NCI-H510A treated with DMSO at 0.1 percent for 48 hours (cell line): ENCODE measurements around the gene CREB5.

Experiments used
- DNase-seq: peaks from one replicate; lab custom pipeline; 2025; lab: John Stamatoyannopoulos, UW

Gene CREB5

DNA sequence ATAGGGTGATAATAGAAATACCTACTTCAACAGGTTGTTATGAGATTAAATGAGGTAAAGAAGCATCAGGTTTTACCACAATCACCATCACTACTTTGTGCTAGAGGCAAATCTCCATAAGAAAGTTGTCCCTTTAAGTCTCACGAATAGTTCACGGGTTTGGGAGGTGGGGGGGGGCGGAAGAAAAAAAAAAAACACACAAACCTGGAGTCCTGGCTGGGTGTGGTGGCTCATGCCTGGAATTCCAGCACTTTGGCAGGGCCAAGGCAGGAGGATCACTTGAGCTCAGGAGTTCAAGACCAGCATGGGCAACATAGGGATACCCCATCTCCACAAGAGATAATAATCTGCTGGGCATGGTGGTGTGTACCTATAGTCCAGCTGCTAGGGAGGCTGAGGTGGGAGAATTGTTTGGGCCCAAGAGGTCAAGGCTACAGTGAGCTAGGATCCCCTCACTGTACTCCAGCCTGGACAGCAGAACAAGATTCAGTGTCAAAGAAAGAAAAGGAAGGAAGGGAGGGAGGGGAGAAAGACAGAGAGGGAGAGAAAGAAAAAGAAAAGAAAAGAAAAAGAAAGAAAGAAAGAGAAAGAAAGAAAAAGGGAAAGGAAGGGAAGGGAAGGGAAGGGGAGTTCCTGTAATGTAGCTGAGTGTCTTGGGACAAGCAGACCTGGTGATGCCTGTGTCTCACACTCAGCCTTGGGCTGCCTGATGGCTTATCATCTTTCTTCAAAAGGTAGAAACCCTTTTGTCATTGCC, 231.4 kb downstream of the CREB5 start:
- DNase-seq: no peak

DNA sequence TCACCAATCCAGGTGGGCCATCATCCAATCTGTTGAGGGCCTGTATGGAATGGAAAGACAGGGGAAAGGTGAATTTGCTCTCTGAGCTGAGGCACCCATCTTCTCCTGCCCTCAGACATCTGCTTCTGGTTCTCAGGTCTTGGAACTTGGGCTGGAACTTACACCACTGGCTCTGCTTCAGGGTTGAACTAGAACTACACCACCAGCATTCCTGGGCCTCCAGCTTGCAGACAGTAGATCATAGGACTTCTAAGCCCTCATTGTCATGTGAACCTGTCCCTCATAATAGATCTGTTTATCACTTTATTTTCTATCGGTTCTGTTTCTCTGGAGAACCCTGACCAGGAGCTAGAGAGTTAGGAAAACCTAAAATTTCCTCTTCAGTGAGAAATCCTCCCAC, 233.5 kb downstream of the CREB5 start:
- no peak for DNase-seq

DNA sequence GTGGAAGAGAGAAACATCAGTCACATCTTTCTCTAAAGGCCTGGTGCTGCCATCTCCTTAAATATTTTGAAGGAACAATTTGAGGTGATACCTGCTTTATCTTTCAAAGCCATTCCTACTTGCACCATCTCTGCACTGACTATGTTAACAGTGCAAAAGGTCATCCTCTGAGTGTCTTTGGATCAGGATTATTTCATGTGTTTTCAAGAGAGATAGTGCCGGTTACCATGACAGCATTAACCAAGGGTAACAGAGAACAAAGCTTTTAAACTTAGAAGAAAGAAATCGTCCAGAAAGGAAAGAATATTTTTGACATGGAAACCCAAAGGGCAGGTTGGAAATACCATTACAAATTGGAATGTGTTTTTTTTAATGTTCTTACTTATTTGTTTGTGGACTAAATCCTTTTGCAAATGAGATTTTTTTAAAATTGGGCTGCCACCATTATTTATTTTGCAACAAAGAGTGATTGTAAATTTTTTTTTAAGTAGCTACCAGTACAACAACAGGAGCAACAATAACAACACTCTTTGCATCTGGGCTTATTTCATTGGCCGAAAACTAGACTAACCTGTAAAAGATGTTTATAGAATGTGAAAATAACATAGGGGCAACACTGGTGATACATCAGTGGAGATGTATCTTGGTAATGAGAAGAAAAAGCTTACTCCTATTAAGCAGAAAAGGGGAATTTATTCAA, 234.2 kb downstream of the CREB5 start:
- DNase-seq: no peak

DNA sequence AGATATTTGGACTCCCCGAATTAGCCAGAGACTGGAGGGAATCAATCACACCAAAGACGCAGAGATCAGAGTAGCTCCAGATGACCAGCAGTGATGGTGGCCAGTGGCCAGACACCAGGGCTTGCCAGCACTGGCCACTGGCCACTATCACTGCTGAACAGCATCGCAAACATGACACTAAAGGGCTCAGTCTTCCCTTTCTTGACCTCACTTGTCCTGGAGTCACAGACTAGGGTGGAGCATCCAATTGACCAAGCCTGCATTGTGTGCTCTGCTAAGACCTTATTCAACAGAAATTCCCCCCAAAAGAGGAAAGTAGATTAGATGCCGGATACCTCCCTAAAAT, 234.7 kb downstream of the CREB5 start:
- DNase-seq: no peak

DNA sequence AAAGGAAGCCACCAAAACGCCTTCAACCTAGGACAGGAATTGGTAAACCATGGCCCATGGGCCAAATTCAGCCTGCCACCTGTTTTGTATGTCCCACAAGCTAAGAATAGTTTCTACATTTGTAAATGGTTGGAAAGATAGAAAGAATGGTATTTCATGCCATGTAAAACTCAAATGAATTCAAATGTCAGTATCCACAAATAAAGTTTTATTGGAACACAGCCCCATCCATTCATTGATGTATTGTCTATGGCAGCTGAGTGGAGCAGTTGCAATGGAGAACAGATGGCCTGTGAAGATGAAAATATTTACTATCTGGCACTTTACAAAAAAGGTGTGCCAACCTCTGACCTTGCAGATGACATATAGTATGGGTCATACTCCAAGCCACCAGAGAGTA, 236.9 kb downstream of the CREB5 start:
- no peak for DNase-seq

DNA sequence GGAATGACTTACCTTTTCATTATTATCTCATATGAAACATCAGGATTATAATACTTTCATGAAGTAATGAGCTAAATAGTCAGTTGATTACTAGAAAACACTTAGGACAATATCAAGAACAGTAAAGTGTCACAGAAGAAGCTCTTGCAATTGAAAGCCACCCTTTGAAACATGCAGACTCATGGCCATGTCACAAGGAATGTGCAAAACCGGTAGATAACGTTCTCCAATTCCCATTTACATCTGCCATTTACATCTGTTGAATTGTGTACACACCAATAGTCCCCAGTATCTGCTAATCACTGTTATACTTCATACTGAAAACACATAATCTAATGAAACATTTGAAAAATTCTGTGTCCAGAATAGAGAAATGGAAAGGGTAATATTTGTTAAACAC, 237.5 kb downstream of the CREB5 start:
- DNase-seq: no peak

DNA sequence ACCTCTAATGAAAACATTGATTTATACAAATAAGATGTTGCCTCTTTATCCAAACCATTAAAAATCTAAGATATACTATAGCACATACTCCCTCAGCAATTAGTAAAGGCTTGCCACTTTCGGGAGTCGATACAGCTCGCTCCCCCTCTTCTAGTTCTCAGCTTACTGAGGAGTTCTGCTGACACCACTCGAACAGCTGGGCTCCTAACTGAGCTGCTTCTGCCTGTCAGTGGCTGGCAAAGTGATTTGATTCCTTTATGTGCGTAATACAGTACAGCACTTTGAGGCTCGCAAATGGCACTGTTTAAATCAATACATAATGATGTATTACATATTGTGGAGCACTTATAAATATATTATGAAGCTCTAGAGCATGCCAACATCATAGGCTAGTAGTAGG, 241.8 kb downstream of the CREB5 start:
- peak; percentile 7 for DNase-seq

DNA sequence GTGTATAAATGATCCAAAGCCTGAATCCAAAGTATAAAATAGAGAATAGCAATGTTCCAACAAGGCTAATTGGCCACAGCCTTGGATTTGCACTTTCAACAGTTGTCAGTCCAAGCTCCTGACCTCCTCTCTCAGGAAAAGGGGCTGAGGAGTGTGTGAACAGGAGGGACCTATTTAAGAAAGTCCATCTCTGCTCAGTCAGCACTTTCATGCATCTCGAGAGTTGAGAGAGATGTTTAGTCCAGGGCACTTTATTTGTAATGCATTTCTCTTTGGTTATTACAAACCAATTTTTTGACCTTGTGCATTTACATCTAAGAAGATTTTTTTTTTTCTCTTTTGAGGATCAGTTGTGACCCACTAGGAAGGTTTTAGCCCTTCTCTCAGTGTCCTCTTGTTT, 244.2 kb downstream of the CREB5 start:
- no peak for DNase-seq

DNA sequence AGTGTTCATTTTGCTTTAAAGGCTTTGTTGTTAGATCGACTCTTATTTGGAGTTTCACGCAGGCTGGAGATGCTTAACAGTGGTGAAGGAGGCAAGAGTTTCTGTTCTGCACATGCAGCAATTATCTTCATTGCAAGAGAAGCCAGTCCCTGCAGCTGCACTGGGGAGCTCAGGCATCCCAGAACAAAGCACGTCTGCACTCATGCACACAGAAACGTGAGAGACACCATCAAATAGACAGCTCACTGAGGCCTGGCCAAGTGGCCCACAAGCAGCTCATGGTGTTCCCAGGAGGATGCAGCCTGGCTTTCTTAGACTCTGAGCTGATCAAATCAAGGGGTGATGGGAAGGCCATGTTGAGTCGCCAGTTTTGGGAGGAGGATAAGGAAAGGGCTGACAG, 246.1 kb downstream of the CREB5 start:
- no peak for DNase-seq

DNA sequence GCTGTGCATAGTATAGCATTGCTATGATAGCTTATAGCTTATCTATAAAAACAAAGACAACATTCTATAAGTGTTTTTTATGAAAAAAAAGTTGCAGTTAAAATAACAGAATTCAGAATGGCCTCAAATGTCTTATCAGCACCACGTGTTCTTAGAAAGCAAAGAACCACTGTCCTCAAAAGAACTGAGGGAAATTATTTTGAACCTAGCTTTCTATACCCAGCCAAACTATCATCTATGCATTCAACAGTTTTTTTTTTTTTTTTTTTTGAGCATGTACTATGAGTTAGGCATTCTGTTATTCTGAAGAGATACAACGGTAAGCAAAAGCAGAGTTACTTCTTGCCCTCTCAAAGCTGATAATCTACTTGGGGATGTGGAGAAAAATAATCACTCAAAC, 247.8 kb downstream of the CREB5 start:
- DNase-seq: no peak

DNA sequence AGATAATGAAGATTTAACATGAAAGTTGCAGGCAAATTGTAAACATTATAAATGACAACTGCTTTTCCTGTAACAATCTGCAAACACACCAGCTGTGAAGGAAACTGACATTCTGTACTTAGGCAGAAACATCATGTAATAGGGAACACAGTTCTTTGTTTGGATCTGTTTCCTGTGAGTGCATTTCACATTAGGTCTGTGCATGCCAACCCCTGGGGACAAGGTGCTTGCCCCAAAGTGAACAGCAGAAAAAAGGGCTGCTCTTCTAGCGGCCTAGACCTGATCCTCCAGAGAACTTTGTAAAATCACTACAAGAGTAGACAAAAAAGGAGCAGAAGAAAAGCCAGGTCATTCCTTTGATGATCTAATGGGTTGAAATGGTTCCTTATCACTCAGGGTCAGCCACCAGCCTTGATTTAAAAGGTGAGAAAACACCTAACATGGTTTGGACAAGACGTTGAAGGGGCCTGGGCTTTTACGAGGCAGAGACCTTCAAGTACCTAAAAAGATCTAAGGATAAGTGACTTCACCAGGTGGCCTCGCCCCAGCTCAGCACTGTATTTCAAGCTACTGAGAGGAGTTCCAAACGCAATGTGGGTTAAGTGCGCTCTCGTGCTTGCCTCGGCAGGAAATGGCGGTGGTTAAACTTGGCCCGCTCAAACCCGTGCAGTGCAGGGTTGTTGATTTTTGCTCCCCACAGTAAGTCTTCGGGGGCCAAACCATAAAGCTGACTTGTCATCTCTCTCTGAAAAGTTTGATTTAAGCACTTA, 249.7 kb downstream of the CREB5 start:
- DNase-seq: no peak

DNA sequence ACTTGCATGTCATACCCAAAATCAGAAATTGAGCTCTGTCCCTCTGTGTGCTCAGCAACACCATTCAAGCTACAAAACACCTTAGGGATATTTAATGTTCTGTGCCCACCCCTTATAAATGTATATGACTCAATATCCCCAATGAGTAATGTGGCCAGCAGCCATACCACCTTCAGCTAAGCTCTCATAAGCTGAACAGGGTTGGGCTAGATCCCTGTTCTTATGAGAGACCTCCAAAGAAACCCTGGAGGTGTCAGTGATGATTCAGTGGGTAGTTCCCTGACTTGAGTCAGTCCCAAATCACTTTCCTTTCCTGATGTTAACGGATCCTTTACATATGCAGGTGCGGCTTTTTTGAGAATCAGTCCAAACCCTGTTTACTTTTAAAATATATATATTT, 253.8 kb downstream of the CREB5 start:
- no peak for DNase-seq

DNA sequence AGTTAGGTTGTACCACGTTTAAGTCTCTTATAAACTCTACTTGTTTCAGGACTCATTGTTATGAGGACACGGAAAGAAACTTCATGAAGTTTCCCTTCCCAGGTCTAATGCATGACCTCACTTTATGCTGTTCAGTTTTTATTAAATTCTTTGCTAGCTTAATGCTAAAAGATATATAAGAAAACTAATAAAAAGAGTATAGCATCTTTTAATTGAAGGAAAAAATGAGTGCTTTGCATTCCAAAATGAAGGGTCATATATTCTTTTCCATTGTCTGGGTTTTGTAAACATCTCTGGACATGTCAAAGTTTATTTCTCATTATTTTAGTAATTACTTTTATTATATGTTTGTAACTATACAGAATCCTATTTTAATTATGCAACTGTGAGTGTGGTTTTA, 255.8 kb downstream of the CREB5 start:
- DNase-seq: no peak

DNA sequence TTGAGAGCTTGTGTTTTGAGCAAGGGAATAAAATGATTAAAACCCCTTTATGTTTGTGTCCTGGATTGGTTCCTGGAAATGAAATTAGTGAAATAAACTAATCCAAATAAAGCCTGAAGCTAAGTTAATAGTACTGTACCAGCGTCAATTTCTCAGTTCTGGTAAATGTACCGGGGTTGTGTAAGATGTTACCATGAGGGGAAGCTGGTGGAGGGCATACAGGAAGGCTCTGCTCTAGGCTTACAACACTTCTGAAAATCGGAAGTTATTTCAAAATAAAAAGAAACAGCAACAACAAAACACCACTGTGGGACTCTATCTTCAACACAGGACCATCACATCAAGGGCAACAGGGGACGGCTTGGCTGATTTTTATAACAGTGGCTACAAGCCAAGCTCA, 257.0 kb downstream of the CREB5 start:
- no peak for DNase-seq

DNA sequence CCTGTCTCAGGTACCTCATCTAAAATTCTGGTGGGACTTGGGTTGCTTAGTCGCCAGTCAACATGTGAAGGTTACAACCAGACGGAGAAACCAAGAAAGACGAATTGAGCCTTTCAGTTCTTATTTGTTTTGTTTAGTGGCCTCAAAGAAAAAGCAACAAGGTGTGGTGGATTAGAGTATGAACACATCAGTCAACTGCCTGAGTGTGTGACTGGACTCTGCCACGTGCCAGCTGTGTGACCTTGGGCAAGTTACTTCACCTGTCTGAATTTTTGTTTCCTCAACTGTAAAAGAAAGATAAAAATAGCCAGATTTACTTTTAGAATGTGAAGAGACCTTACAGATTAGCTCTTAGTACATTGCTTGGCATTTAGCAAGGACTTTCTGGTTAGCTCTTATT, 259.2 kb downstream of the CREB5 start:
- no peak for DNase-seq

DNA sequence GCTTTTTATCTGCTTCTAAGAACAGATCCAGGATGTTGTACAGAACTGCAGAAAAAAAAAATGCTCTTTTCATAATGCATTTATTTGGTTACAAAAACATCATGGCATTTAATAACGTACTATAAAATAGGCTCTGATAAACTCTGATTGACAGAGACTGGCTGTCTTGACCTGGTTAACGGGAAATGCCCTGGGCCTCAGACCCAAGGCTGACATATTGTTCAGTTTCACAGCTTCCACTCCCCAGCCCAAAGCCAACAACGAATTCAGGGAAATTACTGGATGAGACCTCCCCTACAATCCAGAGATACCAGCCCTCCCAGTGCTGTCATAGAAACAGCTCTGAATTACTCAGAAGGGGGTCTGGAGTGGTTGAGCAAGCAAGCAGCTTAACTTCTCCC, 260.1 kb downstream of the CREB5 start:
- no peak for DNase-seq

DNA sequence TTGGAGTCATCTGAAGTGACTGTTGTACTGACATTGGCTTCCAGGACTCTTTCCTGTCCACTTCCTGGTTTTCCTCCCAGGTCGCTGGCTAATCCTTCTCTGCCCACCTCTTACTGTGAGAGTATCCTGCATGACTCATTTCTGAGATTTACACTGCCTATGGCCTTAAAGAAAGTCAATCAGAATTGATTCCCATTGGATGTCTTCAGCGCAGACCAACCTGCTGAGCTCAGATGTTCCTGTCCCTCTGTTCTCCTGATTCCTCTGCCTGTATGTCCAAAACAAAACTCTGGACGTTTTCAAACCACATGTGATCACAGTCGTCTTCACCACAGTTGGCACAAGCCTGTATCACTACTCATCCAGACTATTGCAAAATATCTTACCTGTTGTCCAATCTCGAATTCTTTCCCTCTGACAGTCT, 262.1 kb downstream of the CREB5 start:
- DNase-seq: no peak

DNA sequence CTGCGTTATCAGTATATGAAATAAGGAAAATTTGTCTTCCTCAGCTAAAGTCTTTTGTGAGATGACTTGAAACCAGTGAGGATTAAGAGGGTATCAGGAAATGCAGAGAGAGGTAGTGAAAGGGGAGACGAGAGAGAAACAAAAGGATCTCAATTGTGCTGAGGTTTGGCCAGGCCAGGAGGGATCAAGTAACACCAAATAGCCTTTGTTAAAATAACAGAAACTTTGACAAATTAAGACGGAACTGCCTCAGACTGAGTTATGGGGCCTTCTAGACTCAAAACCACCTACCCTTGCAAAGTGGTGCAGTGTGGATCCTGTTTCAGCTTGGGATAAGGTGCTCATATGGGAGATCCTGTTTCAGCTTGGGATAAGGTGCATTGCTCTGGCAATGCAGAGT, 263.1 kb downstream of the CREB5 start:
- no peak for DNase-seq

DNA sequence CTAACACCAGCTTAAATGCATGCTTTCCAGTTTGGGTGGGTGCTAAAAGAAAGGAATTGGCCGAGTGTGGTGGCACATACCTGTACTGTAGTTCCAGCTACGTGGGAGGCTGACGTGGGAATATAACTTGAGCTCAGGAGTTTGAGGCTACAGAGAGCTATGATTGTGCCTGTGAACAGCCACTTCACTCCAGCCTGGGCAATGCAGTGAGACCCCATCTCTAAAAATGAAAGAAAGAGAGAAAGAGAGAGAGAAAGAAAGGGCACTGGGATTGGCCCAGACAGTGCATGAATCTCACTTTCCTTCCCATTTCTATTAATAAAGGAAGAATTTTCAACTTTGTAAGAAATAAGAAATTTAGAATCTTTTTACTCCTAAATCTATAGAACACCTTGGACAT, 265.4 kb downstream of the CREB5 start:
- no peak for DNase-seq

DNA sequence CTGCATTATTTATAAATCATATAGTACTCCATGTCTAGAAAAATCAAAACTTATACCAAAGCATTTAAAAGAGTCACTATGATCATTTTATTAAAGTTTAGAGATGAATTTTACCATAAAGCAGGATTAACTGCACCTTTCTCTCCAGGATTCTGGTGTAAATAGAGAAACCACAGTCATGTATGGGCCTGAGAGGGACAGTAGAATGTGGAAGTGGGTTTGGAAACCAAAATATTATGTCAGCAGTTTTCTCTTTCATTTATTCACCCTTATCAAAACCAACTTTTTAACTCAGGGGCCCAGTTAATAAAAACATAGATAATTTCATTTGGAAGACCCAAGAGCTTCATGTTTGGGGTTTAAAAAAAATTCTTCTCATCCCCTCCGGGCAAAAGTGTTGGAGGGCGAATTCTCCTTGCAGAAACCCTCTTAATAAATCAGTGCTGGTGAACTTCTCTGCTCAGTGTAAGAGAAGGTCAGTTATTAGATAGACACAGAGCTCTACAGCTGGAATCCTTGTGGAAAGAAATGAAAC, 266.2 kb downstream of the CREB5 start:
- DNase-seq: no peak

DNA sequence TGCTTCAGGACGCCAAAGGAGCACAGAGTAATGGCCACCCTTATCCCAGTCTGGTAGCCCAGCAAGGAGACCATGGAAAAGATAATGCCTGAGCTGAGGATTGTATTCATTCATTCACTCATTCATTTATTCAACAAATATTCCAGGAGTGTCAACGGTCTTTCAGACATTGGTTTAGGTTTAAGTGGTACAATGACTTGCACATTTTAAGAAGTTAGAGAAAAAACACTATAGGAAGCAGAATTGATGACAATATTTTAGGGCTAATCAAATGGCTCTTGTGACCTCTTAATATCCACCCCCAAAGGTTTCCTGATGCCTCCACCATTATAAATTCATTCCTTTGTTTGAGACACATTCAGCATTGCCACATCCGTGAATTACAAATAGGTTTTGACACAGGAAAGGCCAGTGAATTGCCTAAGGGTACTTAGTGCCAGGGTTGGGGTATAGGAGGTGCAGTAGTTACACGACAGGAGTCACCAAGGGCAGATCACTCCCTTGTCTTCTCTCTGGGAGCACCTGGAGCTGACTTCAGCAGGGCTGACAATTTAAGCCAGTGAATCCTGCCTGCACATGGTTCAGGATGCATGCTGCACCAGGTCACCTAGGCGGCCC, 269.5 kb downstream of the CREB5 start:
- DNase-seq: no peak

DNA sequence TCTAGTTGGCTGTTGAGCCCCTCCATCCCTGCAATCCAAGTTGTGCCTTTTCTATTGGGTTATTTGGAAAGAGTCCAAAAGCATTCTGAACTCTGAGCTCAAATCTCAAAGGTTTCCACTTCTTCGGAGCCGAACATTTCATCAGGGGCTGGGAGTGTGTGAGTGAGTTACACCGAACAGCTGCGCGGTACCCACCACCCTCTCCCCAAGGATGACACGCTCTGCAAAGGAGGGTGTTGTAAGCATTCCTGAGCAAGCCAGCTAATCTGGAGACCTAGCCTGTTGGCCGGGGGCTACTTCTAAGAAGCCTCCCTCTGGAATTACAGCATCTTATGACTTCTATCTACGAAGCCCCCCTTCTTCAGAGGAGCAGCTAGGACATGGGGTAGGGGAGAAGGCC, 270.5 kb downstream of the CREB5 start:
- DNase-seq: no peak
